Body of pancreas (tissue), 4 donors: ENCODE results near the gene PIWIL1.

Experiments used
- CTCF ChIP-seq, 7 experiments: fragments of 450-650 bp in 4 of 7; fragments of 200-600 bp in 3 of 7; sonication (generic) in 3 of 7; IDR thresholded peaks; one replicate each; pipeline ENCODE4 v1.5.1; 2016 to 2019; ENCODE audit warnings: antibody characterized with exemption in 7 of 7
- POLR2A ChIP-seq, 3 donors: fragments of 450-650 bp; IDR thresholded peaks; one replicate each; pipeline ENCODE4 v1.6.1; 2016; ENCODE audit warnings: antibody characterized with exemption in 3 of 3, mild to moderate bottlenecking in 2 of 3

- TF ChIP-seq CTCF (IDR thresholded peaks at IDR 0.05) (no peak), POLR2A (IDR thresholded peaks at IDR 0.05) (no peak)
Observed at GRCh38 chr12:130339951-130340350, 2.3 kb downstream of the PIWIL1 start.
